SK-N-SH (cell line): ENCODE data around the gene WHRN.

Experiments
- CTCF ChIP-seq: fragments of 200-600 bp; sonication (generic); IDR thresholded peaks from 2 replicates; pipeline ENCODE4 v1.6.1; 2017; ENCODE audit warnings: antibody characterized with exemption, mild to moderate bottlenecking, moderate library complexity
- ELF1 ChIP-seq: IDR thresholded peaks from 2 replicates; pipeline ENCODE4 v1.4.0; 2012
- POLR2AphosphoS5 ChIP-seq: IDR thresholded peaks from 2 replicates; pipeline ENCODE4 v1.6.1; 2012; ENCODE audit warnings: low read depth, low read length
- SIN3A ChIP-seq: IDR thresholded peaks from 2 replicates; pipeline ENCODE4 v1.6.1; 2012; ENCODE audit warnings: low read depth, mild to moderate bottlenecking, low read length, moderate library complexity, borderline replicate concordance

- no peak for TF ChIP-seq POLR2AphosphoS5
- TF ChIP-seq ELF1 = no peak
- no peak for TF ChIP-seq CTCF
- TF ChIP-seq SIN3A = no peak
Measured at GRCh38 chr9:114516913-114517312, 11.6 kb upstream of the WHRN start.
